Measurements from ENCODE around the gene WNT7A.

- TF ChIP-seq POLR2A (IDR thresholded peaks at IDR 0.05) (no peak), CTCF (IDR thresholded peaks at IDR 0.05) (no peak)
Observed at GRCh38 chr3:13776253-13777050, 103.4 kb downstream of the WNT7A start.
